ENCODE data around the gene CDH24.

- TF ChIP-seq POLR2A (IDR thresholded peaks at IDR 0.05) = no peak
- no peak for TF ChIP-seq CTCF (IDR thresholded peaks at IDR 0.05)
- TF ChIP-seq POLR2AphosphoS5 (IDR thresholded peaks at IDR 0.05) = no peak
- no peak for TF ChIP-seq EP300 (IDR thresholded peaks at IDR 0.05)
These were observed 23.4 kb downstream of the CDH24 start for GRCh38 chr14:23033801-23034497.

Data from stomach (tissue), 4 donors.